ENCODE data around the gene MPP3. TPM values are rescaled to one million over a fixed set of nuclear protein-coding genes. Genes with fewer than 3 reads are reported as not detected.

Gene MPP3
- total RNA-seq, 1 experiment from 2014 or later: 11.3 TPM

GRCh38 chr17:43860077-43860725 lies 27.3 kb upstream of the MPP3 start (continued):
- TF ChIP-seq HMGXB4 (CRISPR knock-in tag; IDR thresholded peaks at IDR 0.05): no peak
- TF ChIP-seq, protein P1, sequence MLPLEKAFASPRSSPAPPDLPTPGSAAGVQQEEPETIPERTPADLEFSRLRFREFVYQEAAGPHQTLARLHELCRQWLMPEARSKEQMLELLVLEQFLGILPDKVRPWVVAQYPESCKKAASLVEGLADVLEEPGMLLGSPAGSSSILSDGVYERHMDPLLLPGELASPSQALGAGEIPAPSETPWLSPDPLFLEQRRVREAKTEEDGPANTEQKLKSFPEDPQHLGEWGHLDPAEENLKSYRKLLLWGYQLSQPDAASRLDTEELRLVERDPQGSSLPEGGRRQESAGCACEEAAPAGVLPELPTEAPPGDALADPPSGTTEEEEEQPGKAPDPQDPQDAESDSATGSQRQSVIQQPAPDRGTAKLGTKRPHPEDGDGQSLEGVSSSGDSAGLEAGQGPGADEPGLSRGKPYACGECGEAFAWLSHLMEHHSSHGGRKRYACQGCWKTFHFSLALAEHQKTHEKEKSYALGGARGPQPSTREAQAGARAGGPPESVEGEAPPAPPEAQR (CRISPR knock-in tag; IDR thresholded peaks at IDR 0.05): no peak
- TF ChIP-seq FOXP1 (CRISPR knock-in tag; IDR thresholded peaks at IDR 0.05; ENCODE audit: borderline replicate concordance): no peak
- no peak for TF ChIP-seq PRRX2 (CRISPR knock-in tag; IDR thresholded peaks at IDR 0.05)
- no peak for TF ChIP-seq TCF7 (CRISPR knock-in tag; IDR thresholded peaks at IDR 0.05; ENCODE audit: low read depth)
- TF ChIP-seq ZBTB43 (CRISPR knock-in tag; IDR thresholded peaks at IDR 0.05): no peak
- no peak for TF ChIP-seq EMX1 (CRISPR knock-in tag; IDR thresholded peaks at IDR 0.05)
- TF ChIP-seq, protein P2, sequence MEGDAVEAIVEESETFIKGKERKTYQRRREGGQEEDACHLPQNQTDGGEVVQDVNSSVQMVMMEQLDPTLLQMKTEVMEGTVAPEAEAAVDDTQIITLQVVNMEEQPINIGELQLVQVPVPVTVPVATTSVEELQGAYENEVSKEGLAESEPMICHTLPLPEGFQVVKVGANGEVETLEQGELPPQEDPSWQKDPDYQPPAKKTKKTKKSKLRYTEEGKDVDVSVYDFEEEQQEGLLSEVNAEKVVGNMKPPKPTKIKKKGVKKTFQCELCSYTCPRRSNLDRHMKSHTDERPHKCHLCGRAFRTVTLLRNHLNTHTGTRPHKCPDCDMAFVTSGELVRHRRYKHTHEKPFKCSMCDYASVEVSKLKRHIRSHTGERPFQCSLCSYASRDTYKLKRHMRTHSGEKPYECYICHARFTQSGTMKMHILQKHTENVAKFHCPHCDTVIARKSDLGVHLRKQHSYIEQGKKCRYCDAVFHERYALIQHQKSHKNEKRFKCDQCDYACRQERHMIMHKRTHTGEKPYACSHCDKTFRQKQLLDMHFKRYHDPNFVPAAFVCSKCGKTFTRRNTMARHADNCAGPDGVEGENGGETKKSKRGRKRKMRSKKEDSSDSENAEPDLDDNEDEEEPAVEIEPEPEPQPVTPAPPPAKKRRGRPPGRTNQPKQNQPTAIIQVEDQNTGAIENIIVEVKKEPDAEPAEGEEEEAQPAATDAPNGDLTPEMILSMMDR (IDR thresholded peaks at IDR 0.05): no peak
- TF ChIP-seq, protein P3, sequence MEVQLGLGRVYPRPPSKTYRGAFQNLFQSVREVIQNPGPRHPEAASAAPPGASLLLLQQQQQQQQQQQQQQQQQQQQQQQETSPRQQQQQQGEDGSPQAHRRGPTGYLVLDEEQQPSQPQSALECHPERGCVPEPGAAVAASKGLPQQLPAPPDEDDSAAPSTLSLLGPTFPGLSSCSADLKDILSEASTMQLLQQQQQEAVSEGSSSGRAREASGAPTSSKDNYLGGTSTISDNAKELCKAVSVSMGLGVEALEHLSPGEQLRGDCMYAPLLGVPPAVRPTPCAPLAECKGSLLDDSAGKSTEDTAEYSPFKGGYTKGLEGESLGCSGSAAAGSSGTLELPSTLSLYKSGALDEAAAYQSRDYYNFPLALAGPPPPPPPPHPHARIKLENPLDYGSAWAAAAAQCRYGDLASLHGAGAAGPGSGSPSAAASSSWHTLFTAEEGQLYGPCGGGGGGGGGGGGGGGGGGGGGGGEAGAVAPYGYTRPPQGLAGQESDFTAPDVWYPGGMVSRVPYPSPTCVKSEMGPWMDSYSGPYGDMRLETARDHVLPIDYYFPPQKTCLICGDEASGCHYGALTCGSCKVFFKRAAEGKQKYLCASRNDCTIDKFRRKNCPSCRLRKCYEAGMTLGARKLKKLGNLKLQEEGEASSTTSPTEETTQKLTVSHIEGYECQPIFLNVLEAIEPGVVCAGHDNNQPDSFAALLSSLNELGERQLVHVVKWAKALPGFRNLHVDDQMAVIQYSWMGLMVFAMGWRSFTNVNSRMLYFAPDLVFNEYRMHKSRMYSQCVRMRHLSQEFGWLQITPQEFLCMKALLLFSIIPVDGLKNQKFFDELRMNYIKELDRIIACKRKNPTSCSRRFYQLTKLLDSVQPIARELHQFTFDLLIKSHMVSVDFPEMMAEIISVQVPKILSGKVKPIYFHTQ (CRISPR knock-in tag; IDR thresholded peaks at IDR 0.05): no peak
- no peak for TF ChIP-seq E2F1 (CRISPR knock-in tag; IDR thresholded peaks at IDR 0.05)
- TF ChIP-seq NFE2L1 (CRISPR knock-in tag; IDR thresholded peaks at IDR 0.05): no peak

DNA sequence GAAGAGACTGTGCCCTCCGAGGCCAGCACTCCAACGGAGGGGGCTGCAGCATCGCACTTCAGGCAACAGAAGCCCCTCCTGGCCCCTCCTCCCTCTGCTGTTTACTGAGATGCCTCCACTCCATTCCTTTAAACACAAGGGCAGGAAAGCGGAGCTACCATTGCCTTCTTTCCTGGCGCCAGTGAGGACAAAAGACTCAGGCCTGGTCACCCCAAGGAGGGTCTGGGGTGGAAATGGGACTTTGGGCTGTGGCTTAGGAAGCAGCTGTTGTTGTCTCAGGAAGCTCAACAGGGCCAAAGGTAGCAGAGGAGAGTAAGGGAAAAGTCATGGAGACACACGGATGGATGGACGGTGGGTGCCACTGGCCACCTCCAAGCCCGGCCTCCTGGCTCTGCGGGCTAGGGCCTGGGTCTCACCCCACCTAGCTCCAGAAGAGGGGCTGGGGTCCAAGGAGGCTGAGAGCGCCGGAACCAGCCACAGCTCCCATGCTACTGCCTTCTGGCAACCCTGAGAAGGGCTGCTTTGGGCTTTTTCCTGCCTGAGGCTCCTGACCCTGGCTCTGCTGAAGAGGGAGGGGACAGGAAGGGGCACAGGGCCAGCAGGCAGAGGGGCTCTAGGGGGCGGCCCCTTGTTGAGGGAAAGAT lies 25.1 kb upstream of the MPP3 start:
- ATAC-seq (no peak), DNase-seq (ENCODE audit: low spot score) (no peak)
- H3K4me1 Mint-ChIP-seq: no peaks in the 10 kb centered on the region
- H3K4me3 Mint-ChIP-seq: no peak overlapping the region
- CTCF ChIA-PET: interaction anchor here (0.5 to 4.8 kb wide), 5 partner anchors 9 to 282 kb away, joined by 3 to 43 read pairs (median 4); partner anchors contain the start of gene CD300LG
- H3K27me3 Mint-ChIP-seq (ENCODE audit: low read depth): 0 out of 2 replicates have a peak, but pooled peaks cover 4% of the 10 kb centered on the region
- H3K9me3 Mint-ChIP-seq: no peaks in the 10 kb centered on the region
- H3K36me3 Mint-ChIP-seq: no peaks in the 10 kb centered on the region
- POLR2A ChIA-PET: interaction anchor here (0.6 kb wide), 1 partner anchor 297 kb away, joined by 7 read pairs; no protein-coding TSS in a partner anchor
- H3K27ac Mint-ChIP-seq: no peak overlapping the region
- TF ChIP-seq ZNF416 (CRISPR knock-in tag; IDR thresholded peaks at IDR 0.05) (no peak), ZNF219 (CRISPR knock-in tag; IDR thresholded peaks at IDR 0.05; ENCODE audit: borderline replicate concordance) (no peak), ZNF138 (CRISPR knock-in tag; conservative IDR thresholded peaks at IDR 0.05) (no peak), JAZF1 (CRISPR knock-in tag; IDR thresholded peaks at IDR 0.05) (no peak), ZNF396 (CRISPR knock-in tag; IDR thresholded peaks at IDR 0.05; ENCODE audit: borderline replicate concordance) (no peak)
